Epithelial cell of esophagus (primary cell): Measurements from ENCODE around the gene TGM6.

ENCODE experiments used
- DNase-seq: peaks from one replicate; pipeline ENCODE4 v3.0.0; 2010; ENCODE audit warnings: low read depth
- H3K4me3 ChIP-seq: 2 replicates; pipeline ENCODE4 v1.5.1; 2011; ENCODE audit warnings: mild to moderate bottlenecking, low read length, control low read depth
- CTCF ChIP-seq: IDR thresholded peaks from 2 replicates; pipeline ENCODE4 v1.5.1; 2011; ENCODE audit warnings: low read depth, mild to moderate bottlenecking, low read length, control low read depth, inconsistent platforms; ENCODE audit not compliant: insufficient read depth; ENCODE audit errors: missing control alignments

TGM6 gene

DNA sequence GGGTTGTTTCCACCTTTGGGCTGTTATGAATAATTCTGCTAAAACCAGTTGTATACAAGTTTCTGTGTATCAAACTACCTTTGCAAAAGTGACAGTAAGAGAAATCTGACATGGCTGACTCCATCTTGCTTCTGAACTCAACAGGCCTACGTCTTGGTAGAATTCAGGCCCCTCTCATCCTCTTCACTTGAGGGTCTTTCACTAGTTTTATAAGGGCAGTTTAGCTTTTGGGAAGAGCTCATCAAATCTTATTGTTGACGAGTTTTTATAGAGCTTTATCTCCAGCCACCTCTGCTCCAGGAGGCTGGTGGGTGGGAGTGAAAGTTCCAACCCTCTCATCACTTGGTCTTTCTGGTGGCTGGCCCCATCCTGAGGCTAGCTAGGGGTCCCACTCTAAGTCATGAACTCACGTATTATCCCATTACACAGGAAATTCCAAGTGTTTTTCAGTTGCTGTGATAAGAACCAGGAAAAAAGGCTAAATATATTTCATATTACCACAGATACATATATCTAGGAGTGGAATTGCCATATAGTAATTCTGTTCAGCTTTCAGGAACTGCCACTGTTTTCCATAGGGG is 78.3 kb downstream of the TGM6 start:
- no peak for DNase-seq
- TF ChIP-seq CTCF, result no peak
- no peak overlapping the region for H3K4me3 ChIP-seq

DNA sequence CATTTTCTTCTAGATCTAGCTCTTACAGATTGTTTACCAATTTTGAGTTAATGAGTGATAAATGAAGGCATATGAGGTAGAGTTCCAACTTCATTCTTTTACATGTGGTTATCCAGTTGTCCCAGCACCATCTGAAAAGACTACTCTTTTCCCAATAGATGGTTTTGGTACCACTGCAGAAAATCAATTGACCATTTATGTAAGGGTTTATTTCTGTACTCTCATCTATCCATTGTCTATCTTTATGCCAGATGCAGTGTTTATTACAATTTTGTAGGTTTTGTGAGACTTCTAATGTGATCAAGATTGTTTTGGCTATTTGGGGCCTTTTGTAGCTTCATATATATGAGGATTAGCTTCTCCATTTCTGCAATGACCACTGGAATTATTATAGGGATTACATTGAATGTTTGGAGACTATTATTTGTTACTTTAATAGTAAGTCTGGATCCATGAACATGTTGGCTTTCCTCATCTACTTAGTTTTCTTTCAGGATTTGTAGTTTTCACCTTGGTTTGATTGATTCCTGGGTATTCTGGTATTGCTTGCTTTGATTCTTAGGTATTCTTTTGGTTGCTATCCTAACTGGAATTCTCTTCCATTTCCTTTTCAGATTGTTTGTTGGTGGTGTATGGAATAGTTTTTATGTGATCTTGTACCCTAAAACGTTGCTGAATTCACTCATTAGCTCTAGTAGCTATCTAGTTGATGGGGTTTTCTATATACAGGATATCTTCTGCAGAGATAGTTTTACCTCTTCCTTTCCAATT is 79.5 kb downstream of the TGM6 start:
- no peak overlapping the region for H3K4me3 ChIP-seq
- no peak for TF ChIP-seq CTCF
- no peak for DNase-seq

DNA sequence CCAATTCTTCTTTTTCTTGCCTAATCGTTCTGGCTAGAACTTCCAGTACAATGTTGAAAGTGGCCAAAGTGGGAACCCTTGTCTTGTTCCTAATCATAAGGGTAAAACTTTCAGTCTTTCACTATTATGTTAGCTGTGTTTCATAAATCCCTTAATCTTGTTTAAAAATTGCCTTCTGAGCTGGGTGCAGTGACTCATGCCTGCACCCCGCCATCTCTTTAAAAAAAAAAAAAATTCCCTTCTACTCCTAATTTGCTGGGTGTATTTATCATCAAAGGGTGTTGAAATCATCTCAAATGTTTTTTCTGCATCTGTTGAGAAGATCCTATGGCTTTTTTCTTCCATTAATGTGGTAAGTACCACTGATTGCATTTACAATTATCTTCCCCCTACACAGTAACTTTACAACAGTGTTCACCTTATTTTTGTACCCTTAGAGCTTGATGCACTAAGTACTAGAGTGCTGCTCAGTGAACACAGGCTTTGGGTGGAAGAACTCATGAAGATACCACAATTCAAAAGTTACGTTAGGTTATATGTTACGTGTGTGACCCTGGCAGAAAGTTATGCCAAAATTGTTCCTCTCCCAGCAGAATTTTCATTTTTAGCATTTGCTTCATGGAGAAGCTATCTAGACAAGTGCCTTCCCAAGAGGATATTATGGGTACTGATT is 80.2 kb downstream of the TGM6 start:
- H3K4me3 ChIP-seq, result no peak overlapping the region
- no peak for DNase-seq
- TF ChIP-seq CTCF, result no peak

DNA sequence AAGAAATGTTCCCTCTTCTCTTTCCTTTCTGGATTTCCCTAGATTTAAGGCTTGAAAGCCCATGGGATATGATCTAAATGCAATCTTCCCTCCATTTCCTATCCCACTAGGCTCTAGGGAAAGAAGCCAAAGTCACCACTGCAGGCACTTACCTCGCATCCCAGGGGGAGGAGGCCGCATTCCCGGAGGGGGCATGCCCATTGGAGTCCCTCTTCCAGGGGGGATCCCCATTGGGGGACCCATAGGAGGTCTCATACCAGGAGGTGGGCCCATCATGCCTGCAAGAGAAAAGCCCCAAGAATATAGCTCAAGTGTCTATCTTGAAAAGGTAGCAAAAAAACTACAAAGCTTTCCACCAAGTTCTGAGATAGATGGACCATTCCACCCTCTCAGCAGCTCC is 81.8 kb downstream of the TGM6 start:
- H3K4me3 ChIP-seq, result no peak overlapping the region
- DNase-seq, result no peak
- no peak for TF ChIP-seq CTCF

GRCh38 chr20:2463616-2464365 is 83.1 kb downstream of the TGM6 start:
- no peak overlapping the region for H3K4me3 ChIP-seq
- DNase-seq, result no peak
- no peak for TF ChIP-seq CTCF

DNA sequence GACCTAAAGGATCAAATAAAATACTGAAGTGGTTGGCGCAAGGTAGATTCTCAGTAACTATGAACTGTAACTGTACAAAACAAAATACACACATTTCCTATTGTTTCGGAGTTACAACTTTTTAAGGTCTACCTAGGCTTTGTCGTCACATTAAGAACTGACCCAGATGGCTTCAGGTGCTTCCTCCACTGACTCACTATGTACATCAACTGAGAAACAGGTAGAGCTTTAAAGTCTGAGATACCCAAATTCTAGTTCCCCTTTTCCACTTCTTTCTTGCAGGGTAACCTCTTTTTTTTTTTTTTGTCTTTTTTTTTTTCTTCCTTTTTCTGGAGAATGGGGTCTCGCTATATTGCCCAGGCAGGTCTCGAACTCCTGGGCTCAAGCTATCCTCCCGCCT is 84.4 kb downstream of the TGM6 start:
- no peak for DNase-seq
- no peak overlapping the region for H3K4me3 ChIP-seq
- TF ChIP-seq CTCF, result no peak
